HepG2 (cell line): Measurements from ENCODE around the gene ZNF772.

Source experiments
- CHCHD3 ChIP-seq: sonication (generic); formaldehyde crosslinking; IDR thresholded peaks from 2 replicates; pipeline ENCODE4 v1.8.0; 2022; ENCODE audit warnings: mild to moderate bottlenecking, missing genetic modification reagents, moderate library complexity
- FOXK2 ChIP-seq: fragments of 450-650 bp; IDR thresholded peaks from 2 replicates; pipeline ENCODE4 v1.6.1; 2016
- NR2C2 ChIP-seq: sonication (generic); formaldehyde crosslinking; IDR thresholded peaks from 2 replicates; pipeline ENCODE4 v1.4.0; 2020; ENCODE audit warnings: missing genetic modification reagents, mild to moderate bottlenecking, moderate library complexity, borderline replicate concordance
- RXRB ChIP-seq: IDR thresholded peaks from 2 replicates; pipeline ENCODE4 v1.6.1; 2016; ENCODE audit warnings: borderline replicate concordance, missing genetic modification reagents, missing compliant biosample characterization
- TP53 ChIP-seq: sonication (generic); formaldehyde crosslinking; conservative IDR thresholded peaks from 2 replicates; pipeline ENCODE4 v1.4.0; 2020; ENCODE audit warnings: missing genetic modification reagents

DNA sequence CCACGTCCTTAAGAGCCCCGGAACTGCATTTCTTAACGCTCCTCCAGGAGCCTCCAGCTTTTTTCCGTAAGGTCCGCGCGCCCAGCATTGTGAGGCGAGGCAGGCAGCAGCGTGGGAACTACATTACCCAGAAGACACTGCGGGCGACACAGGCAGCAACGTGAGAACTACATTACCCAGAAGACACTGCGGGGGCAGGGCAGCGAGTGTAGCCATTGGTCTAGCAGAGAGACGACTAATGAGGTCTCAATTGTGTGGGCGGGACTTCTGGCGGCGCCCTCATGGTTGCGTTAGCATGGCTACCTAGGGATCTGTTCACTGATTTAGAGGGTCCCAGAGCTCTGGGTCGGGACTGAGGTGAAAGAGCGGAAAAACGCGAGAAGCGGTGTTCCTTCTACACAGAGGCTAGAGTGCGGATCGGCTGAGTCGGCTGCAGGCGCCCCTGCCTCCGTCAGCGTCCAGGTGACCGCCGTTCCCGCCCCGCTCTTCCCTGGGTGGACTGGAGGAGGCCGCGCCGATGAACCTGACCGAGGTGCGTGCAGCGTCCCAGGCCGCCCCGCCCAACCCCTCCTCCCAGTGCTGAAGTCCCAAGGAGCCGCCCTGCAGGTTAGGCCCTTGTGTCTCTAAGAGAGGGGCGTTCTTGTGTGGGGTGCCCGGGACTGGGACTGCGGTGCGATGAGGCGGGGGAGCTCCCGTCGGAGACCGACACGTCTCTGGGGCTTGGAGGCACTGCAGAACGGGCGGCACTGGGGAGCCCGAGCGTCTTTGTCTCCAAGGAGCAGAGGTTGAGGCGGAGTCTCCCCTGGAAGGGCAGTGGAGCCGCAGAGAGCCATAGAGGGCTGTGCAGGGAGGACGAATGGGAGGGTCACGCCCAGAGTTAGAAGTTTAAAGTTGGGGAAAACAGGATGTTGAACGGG, 42.0 kb downstream of the ZNF772 start, which contains the start of gene ZNF749:
- TF ChIP-seq CHCHD3 (CRISPR knock-in tag) (no peak), FOXK2 (no peak), RXRB (CRISPR knock-in tag) (no peak), NR2C2 (CRISPR knock-in tag) (peak; percentile 84), TP53 (CRISPR knock-in tag) (no peak)
